DLD1 (cell line): ENCODE data around the gene TMEM161B.
"Not testable (repeated sequence)": the region's sequence is repeated elsewhere in the genome, so short reads cannot be mapped to it uniquely, and the experiment has no call there.

Experiments
- in situ Hi-C: cut with HindIII; loops from 2 replicates; pipeline ENCODE4 v1.10.0; 2017; ENCODE audit warnings: low sequenced_read_pairs

The TMEM161B gene

DNA sequence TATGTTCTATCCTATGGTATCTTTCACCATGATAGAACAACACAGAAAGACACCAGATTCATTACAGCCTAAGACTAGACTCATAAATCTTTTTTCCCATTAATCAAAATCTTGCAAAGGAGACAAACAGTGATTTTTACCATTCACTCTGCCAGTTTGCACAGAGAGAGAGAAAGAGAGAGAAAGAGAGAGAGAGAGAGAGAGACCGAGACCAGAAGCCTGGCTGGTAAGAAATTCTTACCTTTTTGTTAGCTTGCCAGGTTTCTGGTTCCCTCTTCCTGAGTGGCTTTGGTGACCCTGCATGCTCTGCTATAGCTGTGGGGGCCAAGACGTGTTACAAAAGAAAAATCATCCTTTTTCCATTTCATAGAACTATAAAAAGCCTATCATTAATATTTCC lies 18.6 kb downstream of the TMEM161B start:
- in situ Hi-C loops, result no loop called here

DNA sequence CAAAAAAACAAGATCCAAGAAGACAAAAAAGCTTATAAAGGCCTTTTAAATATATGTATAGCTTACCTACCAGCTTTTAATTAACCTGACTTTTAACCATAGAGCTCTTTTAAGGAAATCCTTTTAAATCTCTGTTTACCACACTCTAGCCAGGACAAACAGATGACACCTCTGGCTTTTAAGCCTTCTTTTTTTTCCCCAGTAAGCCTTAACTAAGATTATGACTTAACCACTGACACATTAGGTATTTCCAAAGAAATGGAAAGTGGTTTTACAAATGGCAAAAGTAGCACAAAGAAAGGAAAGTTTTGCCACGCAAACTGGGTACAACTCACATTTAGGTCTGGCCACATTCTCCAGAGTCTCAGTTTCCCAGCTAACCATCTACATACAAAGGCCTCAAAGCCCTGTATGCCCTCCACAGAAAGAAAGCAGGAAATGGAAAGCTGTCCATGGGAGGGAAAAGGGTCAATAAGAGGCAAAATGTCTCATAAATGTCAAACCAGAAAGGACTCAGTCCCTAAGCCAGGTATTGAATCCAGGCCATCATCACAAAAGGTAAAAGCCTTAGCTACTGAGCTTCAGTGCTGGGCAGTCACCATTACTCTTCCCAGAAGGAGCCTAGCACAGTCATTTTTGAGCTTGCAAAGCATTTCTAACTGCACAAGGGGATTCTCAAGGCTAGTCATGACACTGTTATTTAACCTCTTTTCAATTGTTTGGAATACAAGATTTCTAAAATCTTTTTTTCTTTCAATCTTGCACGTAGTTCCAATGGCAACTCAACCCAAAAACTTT lies 19.7 kb downstream of the TMEM161B start:
- in situ Hi-C loops, result no loop called here

- in situ Hi-C loops, result no loop called here
Measured at GRCh38 chr5:88248094-88248493, 20.6 kb downstream of the TMEM161B start.

DNA sequence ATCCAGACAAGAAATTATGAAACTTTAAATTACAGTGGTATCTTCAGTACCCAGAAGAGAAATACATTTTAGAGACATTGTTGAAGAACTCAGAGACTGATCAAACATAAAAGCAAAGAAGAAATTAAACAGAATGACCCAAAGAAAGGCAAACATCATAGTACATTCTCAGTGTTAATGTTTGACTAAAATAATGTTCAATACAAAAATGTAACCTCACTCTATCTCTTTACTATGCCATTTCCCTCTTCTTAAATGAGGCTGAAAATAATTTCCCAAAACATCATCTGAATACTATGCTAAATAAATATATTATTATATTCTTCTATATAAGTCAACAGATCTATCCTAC lies 22.8 kb downstream of the TMEM161B start:
- in situ Hi-C loops, result no loop called here

DNA sequence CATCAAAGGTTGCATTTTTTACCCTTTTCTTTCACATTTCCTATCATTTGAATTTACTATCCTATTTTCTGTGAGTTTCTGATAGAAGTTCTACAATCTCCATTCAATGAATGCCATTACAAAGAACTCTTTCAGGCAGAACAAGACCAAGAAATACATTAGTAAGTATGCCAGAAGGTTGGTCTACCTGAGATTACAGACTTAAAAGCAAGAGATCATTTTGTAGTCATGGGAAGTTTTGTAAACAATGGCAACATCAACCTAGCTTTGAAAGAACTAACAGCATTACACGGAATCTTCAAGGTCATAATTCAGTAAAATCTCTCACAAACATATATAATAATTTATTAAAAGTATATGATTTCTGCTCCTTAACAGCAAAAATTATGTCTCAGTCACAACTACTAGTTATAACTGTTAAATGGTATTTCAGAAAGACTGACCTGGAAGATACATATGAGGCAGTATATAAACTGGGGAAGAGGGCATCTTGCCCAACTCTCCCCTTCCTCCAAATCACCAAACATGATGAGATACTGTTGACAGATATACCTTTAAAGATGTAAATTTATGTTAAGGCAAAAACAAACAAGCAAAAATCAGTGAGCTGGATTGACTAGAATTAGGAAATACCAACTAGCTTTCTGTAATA lies 23.3 kb downstream of the TMEM161B start:
- in situ Hi-C loops, result no loop called here

DNA sequence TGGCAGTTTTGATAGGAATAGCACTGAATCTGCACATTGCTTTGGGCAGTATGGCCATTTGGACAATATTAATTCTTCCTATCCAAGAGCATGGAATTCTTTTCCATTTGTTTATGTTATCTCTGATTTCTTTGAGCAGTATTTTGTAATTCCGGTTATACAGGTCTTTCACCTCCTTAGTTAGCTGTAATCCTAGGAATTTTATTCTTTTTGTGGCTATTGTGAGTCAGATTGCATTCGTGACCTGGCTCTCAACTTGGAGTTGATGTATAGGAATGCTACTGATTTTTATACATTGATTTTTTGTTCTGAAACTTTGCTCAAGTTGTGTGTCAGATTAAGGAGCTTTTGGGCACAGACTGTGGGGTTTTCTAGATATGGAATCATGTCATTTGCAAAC lies 24.0 kb downstream of the TMEM161B start:
- in situ Hi-C loops, result no loop called here

DNA sequence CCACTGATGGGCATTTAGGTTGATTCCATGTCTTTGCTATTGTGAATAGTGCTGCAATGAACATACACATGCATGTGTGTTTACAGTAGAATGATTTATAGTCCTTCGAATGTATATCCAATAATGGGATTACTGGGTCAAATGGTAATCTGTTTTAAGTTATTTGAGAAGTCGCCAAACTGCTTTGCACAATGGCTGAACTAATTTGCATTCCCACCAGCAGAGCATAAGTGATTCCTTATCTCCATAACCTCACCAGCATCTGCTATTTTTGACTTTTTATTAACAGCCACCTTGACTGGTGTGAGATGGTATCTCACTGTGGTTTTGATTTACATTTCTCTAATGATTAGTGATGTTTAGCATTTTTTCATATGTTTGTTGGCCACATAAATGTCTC lies 25.2 kb downstream of the TMEM161B start:
- in situ Hi-C loops, result not testable (repeated sequence)

GRCh38 chr5:88238732-88239131 lies 29.9 kb downstream of the TMEM161B start:
- in situ Hi-C loops, result no loop called here

GRCh38 chr5:88236866-88237642 lies 31.6 kb downstream of the TMEM161B start:
- in situ Hi-C loops, result no loop called here

- in situ Hi-C loops, result no loop called here
Measured at GRCh38 chr5:88235828-88236227, 32.8 kb downstream of the TMEM161B start.

DNA sequence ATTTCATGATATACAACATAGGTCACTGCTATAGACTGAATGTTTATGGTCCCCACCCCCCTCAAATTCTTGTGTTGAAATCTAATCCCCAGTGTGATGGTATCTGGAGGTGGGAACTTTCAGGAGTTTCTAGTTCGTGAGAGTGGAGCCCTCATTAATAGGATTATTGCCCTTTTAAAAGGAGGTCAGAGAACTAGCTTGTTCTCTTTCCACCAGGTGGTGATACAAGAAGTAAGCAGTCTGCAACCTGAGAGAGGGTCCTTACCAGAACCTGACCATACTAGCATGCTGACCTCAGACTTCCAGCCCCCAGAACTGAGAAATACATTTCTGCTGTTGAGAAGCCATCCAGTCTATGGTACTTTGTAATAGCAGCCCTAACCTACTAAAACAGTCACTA lies 33.3 kb downstream of the TMEM161B start:
- in situ Hi-C loops, result no loop called here

DNA sequence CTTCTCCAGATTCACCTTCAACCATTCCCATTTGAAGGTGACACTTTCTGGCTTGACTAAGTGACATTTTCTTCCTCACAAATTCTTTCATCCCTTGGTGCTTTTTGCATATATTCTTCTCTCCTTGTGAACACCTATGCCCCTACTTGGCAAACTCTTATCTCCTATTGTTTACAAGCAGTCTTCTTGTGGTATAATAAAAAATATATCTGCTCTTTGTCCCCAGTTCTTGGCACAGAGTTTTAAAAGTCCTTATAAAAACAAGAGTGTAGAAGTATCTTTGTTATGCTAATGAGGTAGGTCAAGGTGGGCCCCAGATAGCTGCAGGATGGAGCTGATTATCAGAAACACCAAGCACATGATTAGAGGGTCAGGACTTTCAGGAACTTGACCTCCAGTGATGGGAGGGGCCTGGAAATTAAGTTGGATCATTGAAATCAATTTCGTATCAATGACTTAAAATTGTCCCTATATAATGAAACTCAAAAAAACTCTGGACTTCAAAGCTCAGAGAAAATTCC lies 38.0 kb downstream of the TMEM161B start:
- in situ Hi-C loops, result no loop called here

- in situ Hi-C loops, result no loop called here
Measured at GRCh38 chr5:88226881-88227450, 41.7 kb downstream of the TMEM161B start.

DNA sequence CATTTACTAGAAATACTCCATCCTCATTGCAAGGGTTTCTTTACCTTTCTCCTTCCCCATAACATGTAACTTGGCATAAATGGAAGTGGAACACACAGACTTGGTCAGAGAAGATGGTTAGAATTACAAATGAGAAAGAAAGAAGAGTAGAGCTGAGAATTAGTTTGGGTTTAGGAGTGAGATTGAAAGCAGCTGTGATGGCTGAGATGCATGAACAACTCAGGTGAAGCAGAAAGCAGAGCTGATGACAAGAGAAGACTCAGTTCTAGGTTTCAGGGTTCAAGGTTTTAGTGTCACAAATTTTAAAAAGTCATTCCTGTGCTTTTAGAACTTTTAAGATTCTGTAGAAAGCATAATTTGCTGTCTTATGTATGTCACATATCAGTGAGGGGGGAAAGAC lies 54.0 kb downstream of the TMEM161B start:
- in situ Hi-C loops, result no loop called here

- in situ Hi-C loops, result no loop called here
Measured at GRCh38 chr5:88207575-88207974, 61.1 kb downstream of the TMEM161B start.

DNA sequence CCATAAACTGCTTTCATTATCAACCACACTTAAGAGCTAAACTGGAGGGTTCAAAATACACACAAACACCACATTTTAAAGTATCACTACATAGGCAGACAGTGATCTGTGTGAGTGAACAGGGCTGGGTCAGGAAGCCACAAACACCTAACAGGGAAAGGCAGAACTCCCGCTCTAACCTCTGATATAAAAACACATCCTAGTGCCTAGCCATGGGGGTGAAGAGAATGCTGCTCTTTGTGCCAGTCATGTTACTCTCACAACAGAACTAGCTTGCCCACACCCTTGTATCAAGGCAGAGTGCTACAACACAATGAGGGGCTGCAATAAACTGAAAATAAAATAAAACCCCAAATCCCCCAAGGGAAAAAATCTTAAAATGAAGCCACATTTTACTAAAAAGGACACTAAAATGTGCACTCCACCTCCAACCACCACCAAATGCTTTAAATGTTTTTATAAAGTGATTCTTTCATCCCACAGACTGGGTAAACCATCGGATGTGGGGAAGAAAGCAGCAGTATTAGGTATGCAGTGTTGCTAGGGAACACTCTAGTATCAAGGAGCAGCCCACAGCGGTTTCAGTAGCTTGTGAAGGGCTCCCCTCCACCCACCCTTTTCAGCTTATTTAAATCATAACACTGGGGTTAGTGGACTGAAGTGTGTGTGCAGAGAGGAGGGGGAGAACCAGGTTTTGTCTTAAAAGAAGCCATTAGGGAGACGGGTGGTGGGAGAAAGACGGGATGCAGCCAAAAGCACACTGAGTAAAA lies 64.5 kb downstream of the TMEM161B start:
- in situ Hi-C loops, result no loop called here

GRCh38 chr5:88195636-88196035 lies 73.0 kb downstream of the TMEM161B start:
- in situ Hi-C loops, result no loop called here

- in situ Hi-C loops, result no loop called here
Measured at GRCh38 chr5:88193896-88194295, 74.7 kb downstream of the TMEM161B start.

DNA sequence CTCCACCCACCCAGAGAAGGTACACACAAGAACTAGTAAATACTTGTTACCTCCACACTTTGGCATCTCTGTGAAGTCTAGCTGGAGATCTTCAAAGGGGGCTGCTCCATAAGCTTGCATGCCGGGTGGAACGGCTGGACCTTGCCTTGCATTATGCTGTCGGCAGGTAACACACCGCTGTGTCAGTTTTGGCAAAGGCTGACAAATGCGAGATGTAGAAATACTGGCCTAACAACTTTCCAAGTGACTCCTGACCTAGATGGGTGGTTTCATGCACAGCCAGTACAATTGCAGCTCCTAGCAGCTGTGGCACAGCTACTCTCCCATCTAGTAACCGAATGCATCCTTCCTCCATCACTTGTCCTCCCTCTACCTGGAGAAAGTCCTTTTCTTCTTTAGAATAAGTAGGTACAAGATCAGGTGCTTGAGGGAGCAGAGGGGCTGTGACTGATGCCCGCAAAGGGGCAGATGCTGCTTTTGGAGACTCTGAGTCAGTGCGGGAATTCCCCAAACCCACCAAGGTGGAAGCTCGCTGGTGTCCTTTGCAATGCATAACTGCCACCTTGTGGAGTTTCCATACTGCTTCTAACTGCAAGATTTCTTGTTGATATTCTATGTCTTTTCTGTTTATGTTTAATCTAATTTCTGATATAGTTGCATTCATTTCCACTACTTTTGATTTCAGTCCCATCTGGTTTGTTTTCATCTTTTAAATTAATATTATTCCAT lies 78.4 kb downstream of the TMEM161B start:
- in situ Hi-C loops, result no loop called here

- in situ Hi-C loops, result not testable (repeated sequence)
Measured at GRCh38 chr5:88189484-88189883, 79.2 kb downstream of the TMEM161B start.
